Stimulated activated CD4-positive, alpha-beta T cell treated with anti-CD3 and anti-CD28 coated beads, TNF-alpha, amount 100 ng/mL, for 1 hour (primary cell): ENCODE measurements around the gene PRKAG2.
"Not testable (repeated sequence)": the region's sequence is repeated elsewhere in the genome, so short reads cannot be mapped to it uniquely, and the experiment has no call there.

ENCODE experiments used
- DNase-seq, 3 donors: peaks; one replicate each; pipeline ENCODE4 v3.0.0-alpha.2; 2020; ENCODE audit warnings: low read depth in 3 of 3, low spot score in 1 of 3

PRKAG2 gene

GRCh38 chr7:151754688-151755130, 122.2 kb downstream of the PRKAG2 start:
- no peak for DNase-seq

- no peak for DNase-seq
Observed at GRCh38 chr7:151754142-151754590, 122.7 kb downstream of the PRKAG2 start.

GRCh38 chr7:151752816-151753595, 123.9 kb downstream of the PRKAG2 start:
- DNase-seq, result no peak

GRCh38 chr7:151752037-151752436, 124.9 kb downstream of the PRKAG2 start:
- no peak for DNase-seq

- no peak for DNase-seq
Observed at GRCh38 chr7:151748733-151749132, 128.2 kb downstream of the PRKAG2 start.

GRCh38 chr7:151748021-151748420, 128.9 kb downstream of the PRKAG2 start:
- not testable (repeated sequence) for DNase-seq

GRCh38 chr7:151745706-151746105, 131.2 kb downstream of the PRKAG2 start:
- no peak for DNase-seq

- no peak for DNase-seq
Observed at GRCh38 chr7:151744656-151745638, 132.0 kb downstream of the PRKAG2 start.

GRCh38 chr7:151744051-151744580, 132.8 kb downstream of the PRKAG2 start:
- no peak for DNase-seq

GRCh38 chr7:151743481-151743983, 133.4 kb downstream of the PRKAG2 start:
- no peak for DNase-seq

- DNase-seq, result no peak
Observed at GRCh38 chr7:151742713-151743480, 134.0 kb downstream of the PRKAG2 start.

- DNase-seq, result no peak
Observed at GRCh38 chr7:151741585-151741984, 135.3 kb downstream of the PRKAG2 start.

- DNase-seq, result no peak
Observed at GRCh38 chr7:151740081-151740851, 136.6 kb downstream of the PRKAG2 start.

- DNase-seq, result no peak
Observed at GRCh38 chr7:151738925-151739324, 138.0 kb downstream of the PRKAG2 start.

- DNase-seq, result no peak
Observed at GRCh38 chr7:151736403-151736909, 140.5 kb downstream of the PRKAG2 start.

- no peak for DNase-seq
Observed at GRCh38 chr7:151735851-151736402, 141.0 kb downstream of the PRKAG2 start.

GRCh38 chr7:151735186-151735850, 141.6 kb downstream of the PRKAG2 start:
- DNase-seq, result no peak

- no peak for DNase-seq
Observed at GRCh38 chr7:151732834-151733592, 143.9 kb downstream of the PRKAG2 start.
